Keratinocyte (primary cell): Measurements from ENCODE around the gene DIS3L2.

Experiments
- CTCF ChIP-seq, 3 experiments: IDR thresholded peaks in 1 of 3; conservative IDR thresholded peaks in 1 of 3; optimal IDR thresholded peaks in 1 of 3; 2 replicates in 2 of 3; 3 replicates in 1 of 3; pipeline versions ENCODE3 to v1.5.1; 2011; ENCODE audit warnings: low read length in 3 of 3, mild to moderate bottlenecking in 3 of 3, moderate library complexity in 2 of 3, control low read depth in 1 of 3, inconsistent platforms in 1 of 3; ENCODE audit not compliant: insufficient read depth in 2 of 3; ENCODE audit errors: extremely low read depth in 1 of 3
- EZH2 ChIP-seq: IDR thresholded peaks from one replicate; pipeline ENCODE4 v1.6.1; 2012; ENCODE audit warnings: inconsistent platforms, mild to moderate bottlenecking, low read length, moderate library complexity

DNA sequence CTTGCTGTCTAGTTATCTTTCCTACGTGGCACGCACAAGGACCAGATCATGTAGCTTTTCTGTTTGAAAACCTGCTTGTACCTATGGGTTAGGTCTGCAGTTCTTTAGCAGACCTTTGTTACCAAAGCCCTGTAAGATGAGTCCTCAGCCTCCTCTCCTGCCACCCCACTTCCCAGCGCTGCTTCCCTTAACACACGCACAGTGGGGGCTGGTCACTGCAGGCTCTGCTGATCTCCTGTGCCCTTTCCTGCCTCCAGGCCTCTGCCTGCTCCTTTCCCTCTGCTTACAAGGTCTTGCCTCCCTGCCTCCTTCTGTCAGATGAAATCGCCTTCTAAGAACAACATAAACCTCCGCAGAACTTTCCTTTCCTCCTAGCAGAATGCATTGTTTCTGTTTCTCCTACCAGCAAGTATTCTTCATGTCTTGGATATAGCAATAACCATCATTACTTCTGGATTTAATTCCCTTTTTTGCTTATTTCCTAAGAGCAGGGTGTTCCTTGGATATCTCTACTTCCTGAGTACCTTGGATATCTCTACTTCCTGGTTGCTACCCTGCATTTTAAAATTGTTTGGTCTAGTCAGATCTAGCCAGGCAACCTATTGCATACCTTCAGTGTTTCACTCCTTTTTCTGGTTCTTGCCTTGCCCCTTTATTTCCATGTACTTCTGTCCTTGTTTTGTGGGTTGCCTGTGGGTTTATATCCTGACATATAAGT lies 257.4 kb downstream of the DIS3L2 start:
- TF ChIP-seq CTCF (optimal IDR thresholded peaks at IDR 0.05 in 1 of 3, IDR thresholded peaks at IDR 0.05 in 1 of 3, conservative IDR thresholded peaks at IDR 0.05 in 1 of 3; ENCODE audit: extremely low read depth in 1 of 3, insufficient read depth in 2 of 3, low read length in 3 of 3) (no peak), EZH2 (no peak)
